Measurements from ENCODE around the gene RFX2.
A peak's percentile ranks its signal among the peaks of the same experiment; 100 is the strongest.
"Not testable (repeated sequence)": the region's sequence is repeated elsewhere in the genome, so short reads cannot be mapped to it uniquely, and the experiment has no call there.

Gene RFX2

DNA sequence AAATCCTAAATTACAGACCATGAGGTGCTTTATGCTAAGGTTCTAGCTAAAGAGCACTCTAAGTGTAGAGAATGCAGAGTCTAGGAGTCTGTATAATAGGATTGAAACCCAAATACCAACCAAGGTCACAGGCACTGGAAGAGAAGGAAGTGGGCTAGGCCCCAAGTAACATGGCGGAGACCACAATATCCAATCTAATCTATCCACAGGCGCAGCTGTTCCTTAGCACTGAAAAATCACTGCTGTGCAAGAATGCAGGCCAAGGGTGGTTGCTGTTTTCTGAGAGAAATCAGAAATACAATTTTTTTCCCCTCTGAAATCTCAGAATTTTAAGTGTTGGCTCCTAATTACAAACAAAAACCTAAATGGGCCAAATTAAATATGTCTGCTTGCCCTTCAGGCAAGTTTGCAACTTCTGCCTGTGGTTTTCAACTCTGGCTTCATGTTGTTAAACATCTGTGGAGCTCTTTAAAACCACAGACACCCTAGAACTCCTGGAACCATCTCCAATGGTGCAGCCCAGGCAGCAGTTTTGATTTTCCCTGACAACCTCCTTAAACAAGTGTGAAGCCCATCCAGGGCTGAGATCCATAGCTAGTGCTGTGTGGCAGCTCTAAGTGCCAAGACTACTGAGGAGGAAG lies 138.5 kb downstream of the RFX2 start:
- DNase-seq (ENCODE audit: low read depth in 2 of 2): no peak

DNA sequence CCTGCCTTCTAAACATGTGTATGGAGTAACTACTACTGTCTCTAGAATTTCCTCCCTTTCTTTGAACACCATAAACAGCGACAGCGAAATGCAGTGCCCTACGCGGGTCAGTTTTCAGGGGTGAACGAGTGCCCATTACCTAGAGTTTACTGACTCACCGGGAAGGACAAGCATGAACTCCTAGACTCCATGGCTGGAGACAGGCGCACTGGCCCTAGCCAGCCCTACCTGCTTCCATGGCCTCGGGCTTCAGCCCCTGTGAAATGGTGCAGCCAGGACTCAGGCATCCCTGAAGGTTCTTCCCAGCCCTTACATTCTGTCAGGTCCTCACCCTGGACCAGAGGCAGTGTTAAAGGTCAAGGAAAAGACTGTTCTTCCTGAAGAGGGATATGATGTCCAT lies 140.8 kb downstream of the RFX2 start:
- DNase-seq (ENCODE audit: low read depth in 2 of 2): no peak

DNA sequence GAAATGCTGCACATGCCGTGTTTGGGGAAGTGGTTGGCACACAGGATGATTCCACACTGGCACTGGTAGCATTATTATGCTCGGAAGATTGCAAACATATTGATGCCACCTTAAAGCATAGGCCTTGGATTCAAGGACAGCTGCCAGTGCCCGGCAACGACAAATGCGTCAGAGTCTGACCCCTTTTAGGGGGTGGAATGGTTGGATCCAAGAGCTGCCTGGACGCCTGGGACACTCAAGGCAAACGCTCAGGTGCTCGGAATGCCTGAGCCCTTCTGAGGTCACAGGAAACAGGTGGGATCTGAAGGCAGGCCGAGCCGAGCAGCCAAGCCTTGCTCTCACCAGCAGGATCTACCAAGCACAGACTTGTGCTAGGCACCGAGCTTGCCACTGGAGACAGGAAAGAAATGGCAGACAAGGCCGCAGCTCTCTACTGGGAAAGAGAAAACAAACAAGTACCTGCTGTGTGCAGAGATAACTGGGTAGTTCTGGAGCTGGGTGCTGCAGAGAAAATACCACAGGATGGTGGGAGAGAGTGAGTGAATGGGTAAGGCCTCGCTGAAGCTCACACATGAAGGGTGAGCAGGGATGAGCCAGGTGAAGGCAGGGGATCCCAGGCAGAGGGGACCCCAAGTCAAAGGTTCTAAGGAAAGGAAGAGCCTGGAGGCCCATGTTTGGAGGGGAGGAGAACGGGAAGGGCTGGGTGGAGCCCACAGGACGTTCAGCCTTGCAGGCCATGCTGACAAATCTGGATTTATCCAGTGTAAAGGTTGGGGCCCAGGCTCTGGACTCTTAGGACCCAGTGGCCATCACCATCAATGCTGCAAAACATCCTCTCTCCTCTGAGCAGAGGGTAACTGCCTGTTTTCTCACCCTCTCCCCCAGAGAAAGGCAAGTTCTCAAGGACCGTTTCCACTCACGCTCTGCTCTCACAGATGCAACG lies 141.6 kb downstream of the RFX2 start:
- no peak for DNase-seq (ENCODE audit: low read depth in 2 of 2)

DNA sequence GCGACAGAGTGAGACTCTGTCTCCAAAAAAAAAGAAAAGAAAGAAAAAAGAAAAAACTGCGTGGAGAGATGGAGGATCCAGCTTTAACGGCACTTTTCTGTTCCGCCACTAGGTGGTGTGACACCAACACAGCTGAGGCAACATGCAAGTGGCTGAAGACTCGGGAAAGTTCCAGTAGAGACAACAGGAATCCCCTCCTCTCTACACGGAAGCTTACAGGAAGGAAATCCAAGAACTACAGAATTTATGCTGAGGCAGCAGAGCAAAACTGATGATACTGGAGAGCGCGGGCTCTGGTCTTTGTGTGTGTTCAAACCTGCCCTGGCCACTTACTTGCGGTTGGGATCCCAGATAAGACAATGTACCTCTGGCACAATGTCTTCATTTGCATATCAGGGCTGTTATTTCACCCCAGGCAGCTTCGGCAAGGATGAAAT lies 142.3 kb downstream of the RFX2 start:
- DNase-seq (ENCODE audit: low read depth in 2 of 2): peak in 1 of 2 donors; percentile 31

DNA sequence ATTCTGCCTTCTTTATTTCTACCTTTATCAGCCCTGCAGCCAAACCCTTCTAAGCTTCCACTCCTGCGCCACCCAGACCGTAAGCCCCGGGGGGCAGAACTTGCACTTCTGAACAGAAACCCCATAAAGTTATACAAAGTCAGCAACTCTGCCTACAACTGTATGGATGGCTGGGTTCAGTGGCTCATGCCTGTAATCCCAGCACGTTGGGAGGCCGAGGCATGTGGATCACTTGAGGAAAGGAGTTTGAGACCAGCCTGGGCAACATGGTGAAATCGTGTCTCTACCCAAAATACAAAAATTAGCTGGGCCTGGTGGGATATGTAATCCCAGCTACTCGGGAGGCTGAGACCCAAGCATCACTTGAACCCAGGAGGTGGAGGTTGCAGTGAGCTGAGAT lies 142.7 kb downstream of the RFX2 start:
- no peak for DNase-seq (ENCODE audit: low read depth in 2 of 2)

DNA sequence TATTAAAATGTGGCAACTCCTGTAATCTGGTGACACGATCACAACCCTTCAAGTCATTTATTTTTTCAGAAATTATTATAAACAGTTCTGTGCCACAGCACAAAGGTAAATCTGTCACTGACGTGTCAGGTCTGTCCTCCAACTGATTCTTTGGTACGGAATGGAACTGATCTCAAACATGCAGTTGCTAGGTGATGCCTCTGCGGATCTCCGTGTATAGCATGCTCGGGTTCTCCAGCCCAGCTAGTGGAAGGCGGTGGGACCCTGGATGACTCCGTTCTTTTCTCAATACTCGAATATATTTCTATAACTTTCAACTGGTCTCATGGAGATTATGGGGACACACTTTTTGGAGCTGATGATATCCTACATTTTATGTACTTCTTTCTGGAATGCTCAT lies 143.4 kb downstream of the RFX2 start:
- DNase-seq (ENCODE audit: low read depth in 2 of 2): no peak

DNA sequence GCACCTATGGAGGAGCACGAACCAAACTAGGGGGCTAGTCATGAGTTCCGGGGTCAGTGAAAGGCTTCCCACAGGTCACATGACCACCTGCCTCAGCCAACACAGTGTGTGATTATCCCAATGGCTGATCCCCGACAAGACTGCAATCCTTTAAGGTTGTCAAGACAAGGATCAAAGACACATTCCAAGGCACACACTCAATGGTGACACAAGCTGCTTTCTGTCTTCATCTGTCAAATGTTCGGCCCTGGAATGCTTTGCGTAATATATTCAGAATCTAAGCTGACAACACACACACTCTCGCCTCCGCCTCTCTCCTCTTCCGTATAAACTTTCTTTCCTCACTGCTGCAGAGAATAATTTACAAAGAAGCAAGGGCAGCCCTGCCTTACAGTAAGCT lies 144.1 kb downstream of the RFX2 start:
- DNase-seq (ENCODE audit: low read depth in 2 of 2): no peak

DNA sequence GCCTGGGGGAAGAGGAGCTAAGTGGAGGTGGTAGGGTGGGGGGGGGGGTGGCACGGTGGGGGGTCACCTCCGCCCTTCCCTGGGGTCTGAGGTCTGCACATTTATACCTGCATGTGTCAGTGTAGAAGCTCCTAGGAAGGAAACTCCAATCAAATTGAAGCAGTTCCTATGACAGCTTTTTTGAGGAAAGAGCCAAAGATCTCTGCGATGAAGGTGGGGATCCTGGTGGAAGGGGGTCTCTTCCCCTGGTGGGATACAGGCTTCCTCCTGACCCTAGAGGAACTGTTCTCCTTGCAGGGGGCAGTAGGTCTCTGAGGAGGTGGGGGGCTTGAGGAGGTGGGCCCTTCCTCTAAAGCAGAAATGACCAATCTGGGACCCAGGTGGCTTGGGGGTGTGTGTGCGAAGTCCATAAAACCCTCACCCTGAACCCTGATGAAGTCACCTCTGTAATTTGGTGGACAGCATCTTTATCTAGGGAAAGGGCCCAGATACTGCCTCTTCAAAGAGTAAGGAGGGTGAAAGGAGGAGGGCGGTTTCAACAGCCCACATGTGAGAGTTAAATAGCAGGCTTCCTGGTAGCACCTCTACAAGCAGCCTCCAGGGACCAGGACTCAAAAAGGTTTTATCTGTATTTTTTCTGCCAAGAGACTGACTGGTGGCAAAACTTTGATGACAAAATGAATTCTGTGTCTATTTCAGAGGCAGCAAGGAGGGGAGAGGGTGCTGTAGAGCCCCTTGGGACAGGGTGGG lies 145.3 kb downstream of the RFX2 start:
- DNase-seq (ENCODE audit: low read depth in 2 of 2): no peak

DNA sequence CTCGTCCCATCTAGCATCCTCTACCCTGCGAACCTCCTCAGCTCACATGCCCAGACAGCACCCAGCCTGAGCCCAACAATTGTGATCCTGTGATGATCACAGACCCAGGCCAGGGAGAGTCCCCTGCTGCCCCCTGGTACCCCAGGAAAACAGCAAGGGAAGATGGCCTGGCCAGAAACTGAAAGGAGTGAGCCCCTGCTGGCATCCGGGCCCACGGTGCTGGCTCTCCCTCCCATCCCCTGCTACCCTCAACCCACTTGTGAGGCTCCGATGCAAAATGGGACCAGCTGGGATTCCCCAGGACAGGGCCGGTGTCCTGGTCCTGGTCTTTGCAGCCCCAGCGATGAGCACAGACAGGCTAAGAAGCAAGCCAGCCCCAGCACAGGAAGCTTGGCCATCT lies 146.4 kb downstream of the RFX2 start:
- no peak for DNase-seq (ENCODE audit: low read depth in 2 of 2)

DNA sequence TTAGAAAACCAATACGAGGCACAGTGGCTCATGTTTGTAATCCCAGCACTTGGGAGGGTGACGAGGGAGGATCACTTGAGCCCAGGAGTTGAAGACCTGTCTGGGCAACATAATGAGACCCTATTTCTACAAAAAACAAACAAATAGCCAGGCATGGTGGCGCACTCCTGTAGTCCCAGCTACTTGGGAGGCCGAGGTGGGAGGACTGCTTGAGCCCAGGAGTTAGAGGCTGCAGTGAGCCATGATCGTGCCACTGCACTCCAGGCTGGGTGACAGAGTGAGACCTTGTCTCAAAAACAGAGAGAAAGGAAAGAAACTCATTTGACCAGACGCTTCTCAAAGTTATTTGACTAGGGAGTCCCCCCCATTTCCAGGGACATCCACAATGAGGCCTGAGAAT lies 147.0 kb downstream of the RFX2 start:
- DNase-seq (ENCODE audit: low read depth in 2 of 2): not testable (repeated sequence)

DNA sequence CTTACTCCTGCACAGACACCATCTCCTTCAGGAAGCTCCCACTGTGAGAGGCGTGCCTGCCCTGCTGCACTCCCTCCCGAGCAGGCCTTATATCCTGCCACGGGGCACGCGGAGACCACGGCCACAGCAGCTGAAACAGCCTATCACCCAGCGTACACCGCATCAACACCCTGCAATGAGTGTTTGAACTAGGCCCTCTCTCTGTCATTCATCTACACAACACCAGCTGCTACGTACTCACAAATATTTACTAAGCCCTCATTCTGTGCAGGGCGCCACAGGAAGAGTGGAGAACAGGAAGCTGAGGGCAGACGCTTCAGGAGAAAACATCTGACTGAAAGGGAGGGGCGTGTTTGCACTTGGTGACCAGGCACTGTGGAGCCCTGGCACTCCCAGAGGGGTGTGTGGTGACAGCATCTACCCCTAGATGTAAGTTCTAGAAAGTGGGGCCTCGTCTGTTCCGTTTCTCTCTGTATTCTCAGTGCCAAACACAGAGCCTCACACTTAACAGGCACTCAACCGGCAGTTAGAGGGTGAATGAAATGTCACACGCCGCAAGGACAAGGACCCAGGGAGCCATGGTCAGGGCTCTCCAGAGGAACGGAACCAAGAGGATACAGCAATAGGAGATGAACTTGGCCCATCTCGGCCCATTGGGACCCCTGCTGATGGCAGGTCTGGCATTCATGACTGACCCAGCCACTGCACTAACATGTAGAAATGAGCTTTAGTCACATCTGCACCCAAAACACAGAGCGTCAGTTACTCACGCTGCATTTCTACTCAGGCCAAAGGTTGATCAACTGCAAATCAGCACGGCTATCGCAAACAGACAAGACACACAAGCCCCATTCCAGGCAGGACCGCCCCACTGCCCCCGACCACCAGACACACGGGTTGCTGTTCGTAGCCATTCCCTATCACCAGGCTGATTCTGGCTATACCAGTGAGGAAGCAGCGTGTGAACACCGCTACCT lies 148.0 kb downstream of the RFX2 start:
- DNase-seq (ENCODE audit: low read depth in 2 of 2): peak; percentile 37 to 42

DNA sequence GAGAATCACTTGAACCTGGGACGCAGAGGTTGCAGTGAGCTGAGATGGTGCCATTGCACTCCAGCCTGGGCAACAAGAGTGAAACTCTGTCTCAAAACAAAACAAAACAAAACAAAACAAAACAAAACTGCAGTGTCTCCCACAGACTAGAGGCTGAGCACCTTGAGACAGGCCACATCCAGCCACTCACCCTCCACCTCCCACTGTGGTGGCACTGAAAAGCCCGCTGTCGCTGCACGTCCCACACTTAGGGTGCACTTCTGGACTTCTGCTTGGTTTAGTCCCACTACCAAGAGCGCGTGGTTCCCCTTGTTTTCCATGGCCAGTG lies 148.7 kb downstream of the RFX2 start:
- not testable (repeated sequence) for DNase-seq (ENCODE audit: low read depth in 2 of 2)

DNA sequence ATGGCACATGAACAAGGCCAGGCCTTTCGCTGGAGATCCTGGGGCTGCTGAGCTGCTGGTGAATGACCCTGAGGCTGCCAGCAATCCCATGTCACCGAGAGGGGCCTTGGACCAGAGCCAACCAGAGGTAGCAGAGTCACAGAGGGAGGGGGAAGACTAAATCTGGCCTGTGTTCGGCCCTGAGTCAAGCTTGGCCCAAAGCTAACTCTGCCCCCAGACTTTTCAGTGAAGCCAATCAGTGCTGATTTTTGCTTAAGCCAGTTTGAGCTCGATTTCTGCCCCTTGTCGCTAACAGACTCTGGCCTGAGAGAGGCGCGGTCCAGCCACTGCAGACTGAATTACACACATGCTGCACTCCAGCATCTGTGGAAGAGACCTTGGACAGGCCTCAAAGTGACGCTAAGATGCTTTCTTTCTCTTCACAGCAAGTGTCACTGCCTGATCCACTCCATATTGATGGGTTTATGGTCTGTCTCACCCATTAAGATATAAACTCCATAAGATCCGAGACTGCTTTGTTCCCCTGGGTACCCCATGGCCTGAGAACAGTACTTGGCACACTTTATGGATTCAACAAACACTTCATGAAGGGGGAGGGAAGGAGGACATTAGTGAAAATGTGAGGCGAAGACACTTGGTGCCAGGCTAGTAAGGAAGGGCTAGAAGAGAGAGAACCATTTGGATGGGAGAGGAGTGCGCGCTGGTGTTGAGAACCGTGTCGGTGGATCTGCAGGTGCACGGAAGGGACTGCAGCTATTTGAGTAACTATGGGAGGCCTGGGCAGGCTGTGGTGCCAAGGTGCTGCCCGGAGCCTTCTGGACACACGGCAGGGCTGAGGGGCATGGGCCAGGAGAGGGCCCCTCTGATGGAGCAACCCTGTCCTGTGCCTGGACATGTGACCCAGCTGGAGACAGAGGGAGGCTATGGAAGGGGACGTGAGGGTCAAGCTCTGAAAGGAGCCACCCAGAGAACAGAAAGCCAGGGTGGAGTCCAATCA lies 150.0 kb downstream of the RFX2 start:
- DNase-seq (ENCODE audit: low read depth in 2 of 2): no peak

DNA sequence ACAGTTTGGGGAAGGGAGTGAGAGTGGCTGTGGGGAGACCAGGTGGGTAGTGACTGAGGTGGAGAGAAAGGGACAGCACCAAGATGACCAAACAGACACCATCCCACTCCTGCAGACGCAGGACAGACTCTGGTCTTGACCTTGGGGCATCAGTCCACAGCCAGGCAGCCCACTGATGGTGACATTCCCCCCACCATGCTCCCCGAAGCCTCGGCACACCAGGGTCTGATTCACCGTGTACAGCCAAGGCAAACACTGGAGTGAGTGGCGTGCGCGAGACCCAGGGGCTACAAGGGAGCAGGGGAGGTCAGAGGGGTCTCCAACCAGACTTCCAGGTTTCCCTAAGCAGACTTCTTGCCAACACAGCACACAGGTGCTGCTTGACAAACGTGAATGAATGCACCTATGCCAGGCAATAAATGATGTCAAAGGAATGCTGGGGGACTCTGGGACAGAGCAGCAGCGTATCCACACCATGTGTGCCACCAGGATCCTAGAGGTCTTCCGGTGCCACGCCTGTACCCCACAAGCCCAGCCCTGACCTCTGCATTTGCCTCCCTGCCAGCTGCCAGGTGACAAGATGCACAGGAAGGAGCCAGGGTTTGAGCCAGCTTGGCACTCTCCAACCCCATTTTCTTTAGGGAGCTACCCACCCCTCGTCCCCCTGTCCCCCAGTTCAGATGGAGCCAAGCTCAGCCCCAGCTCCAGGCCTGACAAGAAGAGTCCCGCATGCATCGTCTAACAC lies 150.9 kb downstream of the RFX2 start:
- DNase-seq (ENCODE audit: low read depth in 2 of 2): no peak

DNA sequence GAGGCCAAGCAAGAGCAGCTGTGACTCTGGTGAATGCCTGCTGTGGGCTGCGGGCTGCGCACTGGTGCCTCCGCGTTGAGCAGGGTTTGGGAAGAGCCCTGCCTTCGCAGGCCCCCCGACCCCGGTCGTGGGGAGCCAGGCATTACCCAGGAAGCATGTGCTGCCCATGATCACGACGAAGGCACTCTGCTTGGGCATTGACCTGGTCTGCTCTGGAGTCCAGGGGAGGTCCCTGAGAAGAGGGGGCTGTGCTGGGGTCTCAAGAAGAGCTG lies 151.5 kb downstream of the RFX2 start:
- DNase-seq (ENCODE audit: low read depth in 2 of 2): no peak

DNA sequence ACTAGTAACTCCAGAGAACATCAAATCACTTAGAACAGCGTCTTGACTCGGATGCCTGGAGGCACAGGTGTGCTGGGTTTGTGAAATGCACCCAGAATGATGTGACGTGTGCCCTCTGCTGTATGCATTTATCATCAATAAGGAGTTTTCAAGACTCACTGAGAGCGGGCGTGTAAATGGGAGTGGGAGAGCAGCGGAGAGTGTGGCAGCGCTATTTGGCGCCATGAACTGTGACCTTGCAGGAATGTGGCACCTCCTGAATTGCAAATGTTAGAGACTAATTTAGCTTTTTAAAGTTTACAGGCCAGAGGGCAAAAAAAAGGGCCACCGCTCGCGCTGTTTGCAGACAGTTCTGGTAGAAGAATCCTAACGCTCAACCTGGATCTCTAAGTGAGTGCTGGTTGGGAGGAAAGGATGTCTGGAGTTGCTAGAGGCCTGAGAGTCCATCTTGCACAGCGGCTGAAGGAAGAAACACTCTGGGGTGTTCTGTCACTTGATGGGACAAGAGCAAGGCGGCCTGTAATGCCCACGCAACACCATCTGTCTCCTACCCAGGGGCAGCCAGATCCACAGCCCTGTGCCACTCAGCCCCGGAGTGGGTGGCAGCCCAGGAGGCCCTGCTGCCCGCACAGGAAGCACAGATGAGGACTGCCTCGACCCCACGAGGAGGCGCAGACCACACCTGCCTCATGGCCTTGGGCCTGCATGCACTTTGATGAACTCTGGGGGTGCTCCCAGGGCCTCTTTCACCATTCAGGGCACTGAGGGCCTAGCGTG lies 152.0 kb downstream of the RFX2 start:
- no peak for DNase-seq (ENCODE audit: low read depth in 2 of 2)

DNA sequence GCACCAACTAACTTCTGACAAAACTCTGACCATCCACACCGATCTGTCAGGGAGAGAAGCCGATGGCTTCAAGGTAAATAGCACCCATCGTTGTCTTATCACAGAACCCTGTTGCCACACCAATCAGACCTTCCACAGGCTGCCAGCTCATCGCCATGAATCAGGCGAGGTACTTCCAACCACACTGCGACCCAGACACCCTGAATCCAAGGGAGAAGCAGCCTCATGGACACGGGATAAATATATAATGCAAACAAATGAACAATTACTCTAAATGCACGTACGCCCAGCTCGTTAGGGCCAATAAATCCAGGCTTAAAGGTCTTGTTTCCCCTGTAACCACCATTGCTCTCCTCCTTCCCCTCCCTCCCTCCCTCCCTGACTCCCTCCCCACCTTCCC lies 153.1 kb downstream of the RFX2 start:
- no peak for DNase-seq (ENCODE audit: low read depth in 2 of 2)

DNA sequence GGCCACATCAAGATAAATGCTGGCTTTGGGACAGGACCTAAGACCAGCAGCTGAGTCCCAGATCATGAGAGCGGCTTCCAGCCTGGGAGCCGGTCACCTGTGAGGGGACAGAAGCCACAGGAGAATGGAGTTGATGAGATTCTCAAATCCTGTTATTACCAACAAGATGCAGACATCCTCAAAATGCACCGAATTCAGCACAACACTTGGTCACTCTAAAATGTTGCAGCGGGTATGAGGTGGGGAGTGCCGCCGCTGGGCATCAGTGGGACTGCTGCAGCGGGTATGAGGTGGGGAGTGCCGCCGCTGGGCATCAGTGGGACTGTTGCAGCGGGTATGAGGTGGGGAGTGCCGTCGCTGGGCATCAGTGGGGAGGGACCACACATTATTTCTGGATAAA lies 153.6 kb downstream of the RFX2 start:
- no peak for DNase-seq (ENCODE audit: low read depth in 2 of 2)

DNA sequence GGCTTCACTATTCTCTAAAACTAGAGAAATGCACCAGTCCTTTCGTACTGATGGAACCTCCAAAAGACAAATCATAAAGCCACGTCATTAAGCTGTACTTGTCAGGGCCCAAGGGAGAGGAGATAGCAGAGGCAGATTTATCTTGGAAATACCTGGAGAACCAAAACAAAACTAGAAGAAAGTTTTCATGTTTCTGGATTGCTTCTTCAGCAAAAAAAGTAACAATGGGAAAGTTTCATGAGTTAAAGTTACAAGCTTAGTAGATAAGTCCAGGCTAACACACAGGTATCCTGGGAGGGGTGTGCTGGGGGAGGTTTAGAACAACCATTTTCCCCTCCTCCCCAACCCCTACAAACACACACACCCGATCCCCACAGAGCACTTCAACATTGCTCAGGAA lies 154.0 kb downstream of the RFX2 start:
- no peak for DNase-seq (ENCODE audit: low read depth in 2 of 2)
